Activated CD8-positive, alpha-beta T cell treated with anti-CD3 and anti-CD28 coated beads, Interleukin-2, amount 10 ng/mL, durations not matched to agents 7 days and 5 days (primary cell): ENCODE data around the gene PDE4C. TPM values are rescaled to one million over a fixed set of nuclear protein-coding genes. Genes with fewer than 3 reads are reported as not detected.
A peak's percentile ranks its signal among the peaks of the same experiment; 100 is the strongest.
"Not testable (repeated sequence)": the region's sequence is repeated elsewhere in the genome, so short reads cannot be mapped to it uniquely, and the experiment has no call there.

Experiments
- ATAC-seq: fragments of 150-1000 bp; cut with Tn5 transposase; one replicate; pipeline ENCODE4 v1.10.0; 2021; ENCODE audit warnings: moderate library complexity
- CTCF ChIA-PET: fragments of 350-600 bp; sonication (Branson Sonifier 250); formaldehyde crosslinking; loops from one replicate; lab custom pipeline; 2021; ENCODE audit warnings: antibody characterized with exemption; lab: Charles Lee
- POLR2A ChIA-PET: fragments of 350-600 bp; sonication (Branson Sonifier 250); formaldehyde crosslinking; loops from one replicate; lab custom pipeline; 2021; ENCODE audit warnings: antibody characterized with exemption; lab: Charles Lee
- DNase-seq: peaks from one replicate; pipeline ENCODE4 v3.0.0-alpha.2; 2020
- H3K27ac Mint-ChIP-seq: one replicate; pipeline ENCODE4 v1.8.0; 2021; ENCODE audit warnings: mild to moderate bottlenecking, mixed read lengths
- H3K27me3 Mint-ChIP-seq: one replicate; pipeline ENCODE4 v1.8.0; 2021; ENCODE audit warnings: low read depth, mixed read lengths
- H3K36me3 Mint-ChIP-seq: one replicate; pipeline ENCODE4 v1.8.0; 2021; ENCODE audit warnings: low read depth, mixed read lengths
- H3K4me1 Mint-ChIP-seq: one replicate; pipeline ENCODE4 v1.8.0; 2021; ENCODE audit warnings: low read depth, mixed read lengths
- H3K4me3 Mint-ChIP-seq: one replicate; pipeline ENCODE4 v1.8.0; 2021; ENCODE audit warnings: mild to moderate bottlenecking, mixed read lengths
- H3K9me3 Mint-ChIP-seq: one replicate; pipeline ENCODE4 v1.8.0; 2022; ENCODE audit warnings: mixed read lengths; ENCODE audit not compliant: insufficient read depth
- total RNA-seq, 2 experiments: library from RNA; stranded (reverse); gene quantifications; one replicate each; pipeline ENCODE4 v1.2.3, GENCODE V29; 2021

Gene PDE4C
- total RNA-seq, 2 experiments from 2014 or later: 0.08 TPM; not detected in 1

- H3K4me3 Mint-ChIP-seq: no peak overlapping the region
- no peak for ATAC-seq
- H3K4me1 Mint-ChIP-seq: peaks cover 19% of the 10 kb centered on the region
- H3K27ac Mint-ChIP-seq: no peak overlapping the region
- H3K9me3 Mint-ChIP-seq: no peaks in the 10 kb centered on the region
- POLR2A ChIA-PET: interaction anchor here (1.3 kb wide), 1 partner anchor 102 kb away, joined by 3 read pairs; the partner anchor contains the start of gene LSM4
- peaks cover 2% of the 10 kb centered on the region for H3K36me3 Mint-ChIP-seq
- peaks cover 29% of the 10 kb centered on the region for H3K27me3 Mint-ChIP-seq
- CTCF ChIA-PET: interaction anchor here (0.9 to 1.3 kb wide), 5 partner anchors 12 to 108 kb away, joined by 3 to 8 read pairs (median 3); no protein-coding TSS in a partner anchor
- no peak for DNase-seq
These were observed 5.5 kb downstream of the PDE4C start for GRCh38 chr19:18220632-18221275.

DNA sequence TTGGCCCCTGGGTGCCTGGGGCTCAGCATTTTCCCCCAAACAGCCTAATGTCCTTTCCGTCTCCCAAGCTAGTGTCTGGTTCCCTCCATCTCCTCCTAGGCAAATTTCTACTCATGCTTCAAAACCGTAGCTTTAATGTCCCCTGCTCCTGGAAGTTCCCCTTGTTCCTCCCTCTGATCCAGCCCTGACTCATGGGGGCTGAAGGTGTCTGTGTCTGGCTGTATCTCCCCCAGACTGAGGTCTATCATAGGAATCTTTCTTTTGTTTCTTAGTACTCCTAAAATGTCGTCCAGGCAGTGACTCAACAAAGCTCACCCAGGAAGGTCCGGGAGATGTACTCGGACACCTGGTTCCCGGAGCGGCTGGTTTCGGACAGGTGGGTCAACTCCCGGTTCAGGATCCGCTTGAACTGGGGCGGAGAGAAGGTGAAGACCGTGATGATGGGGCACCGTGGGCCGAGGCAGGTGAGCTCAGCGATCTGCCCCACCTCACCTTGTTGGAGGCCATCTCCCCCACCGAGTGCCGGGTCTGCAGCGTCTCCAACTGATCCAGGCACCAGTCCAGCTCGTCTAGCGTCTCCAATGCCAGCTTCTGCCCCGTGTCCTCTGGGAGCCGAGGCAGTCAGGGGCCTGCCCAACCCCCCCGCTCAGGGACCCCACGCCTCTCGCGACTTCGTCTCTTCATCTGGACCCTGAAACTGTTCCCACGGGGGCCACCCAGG lies 6.2 kb downstream of the PDE4C start:
- no peaks in the 10 kb centered on the region for H3K9me3 Mint-ChIP-seq
- ChIA-PET CTCF (interaction anchor here (0.9 to 1.7 kb wide), 5 partner anchors 12 to 168 kb away, joined by 3 to 8 read pairs (median 6); no protein-coding TSS in a partner anchor), POLR2A (interaction anchor here (0.6 to 1.1 kb wide), 2 partner anchors 13 to 170 kb away, joined by 4 read pairs; no protein-coding TSS in a partner anchor)
- peaks cover 23% of the 10 kb centered on the region for H3K27me3 Mint-ChIP-seq
- H3K4me1 Mint-ChIP-seq: peaks cover 16% of the 10 kb centered on the region
- ATAC-seq (no peak), DNase-seq (no peak)
- no peak overlapping the region for H3K27ac Mint-ChIP-seq
- H3K4me3 Mint-ChIP-seq: no peak overlapping the region
- peaks cover 2% of the 10 kb centered on the region for H3K36me3 Mint-ChIP-seq

DNA sequence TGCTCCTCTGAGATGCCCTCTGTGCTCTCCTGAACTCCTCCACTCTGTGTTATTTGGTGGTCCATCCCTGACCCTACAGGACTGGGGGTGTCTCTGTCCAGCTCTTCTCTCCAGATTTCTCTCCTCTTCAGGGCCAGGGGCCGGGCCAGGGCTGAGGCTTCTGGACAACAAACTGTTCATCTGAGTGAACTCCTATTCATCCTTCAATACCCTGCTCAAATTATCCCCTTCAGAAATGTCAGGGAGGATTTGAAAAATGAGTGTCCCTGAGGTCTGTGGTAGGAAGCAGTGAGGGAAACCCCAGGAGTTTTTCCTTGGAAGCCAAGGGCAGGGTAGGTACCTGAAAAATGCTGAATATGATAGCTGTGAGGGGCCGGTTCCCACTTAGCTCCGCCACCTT lies 7.6 kb downstream of the PDE4C start:
- ATAC-seq: no peak
- Mint-ChIP-seq H3K27me3 (peaks cover 10% of the 10 kb centered on the region), H3K36me3 (no peaks in the 10 kb centered on the region), H3K4me1 (peaks cover 6% of the 10 kb centered on the region), H3K9me3 (no peaks in the 10 kb centered on the region), H3K4me3 (no peak overlapping the region), H3K27ac (no peak overlapping the region)
- CTCF ChIA-PET: interaction anchor here (0.9 to 1.7 kb wide), 4 partner anchors 10 to 170 kb away, joined by 3 to 7 read pairs (median 4); no protein-coding TSS in a partner anchor
- no peak for DNase-seq
- POLR2A ChIA-PET: no interaction called here

- Mint-ChIP-seq H3K27ac (no peak overlapping the region), H3K36me3 (no peaks in the 10 kb centered on the region), H3K9me3 (no peaks in the 10 kb centered on the region), H3K4me1 (peaks cover 6% of the 10 kb centered on the region), H3K27me3 (peaks cover 10% of the 10 kb centered on the region), H3K4me3 (no peak overlapping the region)
- ATAC-seq (no peak), DNase-seq (no peak)
- ChIA-PET POLR2A (no interaction called here), CTCF (interaction anchor here (1.5 kb wide), 1 partner anchor 10 kb away, joined by 3 read pairs; no protein-coding TSS in a partner anchor)
These were observed 8.1 kb downstream of the PDE4C start for GRCh38 chr19:18218159-18218558.

GRCh38 chr19:18216789-18217188 lies 9.4 kb downstream of the PDE4C start:
- H3K36me3 Mint-ChIP-seq: no peaks in the 10 kb centered on the region
- ChIA-PET POLR2A (no interaction called here), CTCF (no interaction called here)
- no peaks in the 10 kb centered on the region for H3K9me3 Mint-ChIP-seq
- peaks cover 10% of the 10 kb centered on the region for H3K27me3 Mint-ChIP-seq
- no peak overlapping the region for H3K4me3 Mint-ChIP-seq
- peaks cover 6% of the 10 kb centered on the region for H3K4me1 Mint-ChIP-seq
- ATAC-seq (no peak), DNase-seq (no peak)
- H3K27ac Mint-ChIP-seq: no peak overlapping the region

DNA sequence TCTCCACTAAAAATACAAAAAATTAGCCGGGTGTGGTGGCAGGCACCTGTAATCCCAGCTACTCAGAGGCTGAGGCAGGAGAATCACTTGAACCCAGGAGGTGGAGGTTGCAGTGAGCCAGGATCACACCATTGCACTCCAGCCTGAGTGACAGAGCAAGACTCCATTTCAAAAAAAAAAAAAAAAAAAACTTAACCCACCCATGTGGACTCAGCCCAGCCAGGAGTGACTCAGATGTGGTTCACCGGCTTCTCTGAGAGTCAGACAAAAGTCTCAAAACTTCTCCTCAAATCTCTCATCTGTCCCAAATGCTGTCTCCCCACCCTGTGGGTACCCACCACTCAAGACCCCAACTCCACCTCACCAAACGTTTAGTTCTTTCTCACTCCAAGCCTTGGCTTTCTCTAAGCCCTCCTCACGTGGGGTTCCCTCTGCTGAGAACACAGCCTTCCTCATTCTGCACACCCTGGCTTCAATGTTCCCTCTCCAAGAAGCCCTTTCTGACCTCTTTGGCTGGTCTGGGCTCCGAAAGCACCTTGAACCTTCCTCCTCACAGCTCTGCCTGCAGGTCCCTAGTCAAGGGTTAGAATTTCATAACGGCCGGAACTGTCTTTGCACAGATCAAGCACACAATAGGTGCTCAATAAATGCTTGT lies 11.3 kb downstream of the PDE4C start:
- POLR2A ChIA-PET: no interaction called here
- no peak overlapping the region for H3K4me3 Mint-ChIP-seq
- H3K27ac Mint-ChIP-seq: no peak overlapping the region
- H3K27me3 Mint-ChIP-seq: peaks cover 3% of the 10 kb centered on the region
- CTCF ChIA-PET: interaction anchor here (0.9 kb wide), 1 partner anchor 23 kb away, joined by 3 read pairs; no protein-coding TSS in a partner anchor
- H3K9me3 Mint-ChIP-seq: no peaks in the 10 kb centered on the region
- no peaks in the 10 kb centered on the region for H3K36me3 Mint-ChIP-seq
- DNase-seq (no peak), ATAC-seq (peak; percentile 27)
- peaks cover 5% of the 10 kb centered on the region for H3K4me1 Mint-ChIP-seq

DNA sequence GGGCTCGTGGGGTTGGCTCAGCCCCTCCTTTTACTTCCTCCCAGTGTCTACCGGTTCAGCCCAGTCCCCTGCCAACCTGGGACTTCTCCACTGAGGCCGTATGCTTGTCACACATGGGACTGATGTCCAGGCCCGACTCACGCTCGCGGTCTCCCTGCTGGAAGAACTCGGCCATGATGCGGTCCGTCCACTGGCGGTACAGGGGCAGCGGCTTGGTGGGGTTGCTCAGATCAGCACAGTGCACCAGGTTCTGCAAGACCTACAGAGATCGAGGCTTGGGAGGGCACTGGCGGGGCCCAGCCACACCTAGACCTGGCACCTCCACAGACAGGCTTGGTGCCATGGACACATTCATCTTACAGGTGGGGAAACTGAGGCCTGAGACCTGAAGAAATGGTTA lies 14.6 kb downstream of the PDE4C start:
- ChIA-PET POLR2A (no interaction called here), CTCF (interaction anchor here (0.9 to 1.5 kb wide), 2 partner anchors 40 to 177 kb away, joined by 3 read pairs; no protein-coding TSS in a partner anchor)
- Mint-ChIP-seq H3K4me3 (no peak overlapping the region), H3K36me3 (no peaks in the 10 kb centered on the region), H3K27ac (no peak overlapping the region), H3K4me1 (peaks cover 5% of the 10 kb centered on the region), H3K27me3 (peaks cover 3% of the 10 kb centered on the region), H3K9me3 (no peaks in the 10 kb centered on the region)
- DNase-seq: no peak
- no peak for ATAC-seq

GRCh38 chr19:18209912-18210311 lies 16.3 kb downstream of the PDE4C start:
- DNase-seq, H3K4me3 Mint-ChIP-seq, H3K27ac Mint-ChIP-seq, H3K27me3 Mint-ChIP-seq, H3K9me3 Mint-ChIP-seq, H3K36me3 Mint-ChIP-seq, ATAC-seq, H3K4me1 Mint-ChIP-seq: not testable (repeated sequence)
- POLR2A ChIA-PET: interaction anchor here (1.1 to 1.5 kb wide), 2 partner anchors 23 to 43 kb away, joined by 3 to 4 read pairs; no protein-coding TSS in a partner anchor
- CTCF ChIA-PET: interaction anchor here (1.0 to 9.2 kb wide), 7 partner anchors 14 to 204 kb away, joined by 3 to 135 read pairs (median 5); a partner anchor contains a TSS

DNA sequence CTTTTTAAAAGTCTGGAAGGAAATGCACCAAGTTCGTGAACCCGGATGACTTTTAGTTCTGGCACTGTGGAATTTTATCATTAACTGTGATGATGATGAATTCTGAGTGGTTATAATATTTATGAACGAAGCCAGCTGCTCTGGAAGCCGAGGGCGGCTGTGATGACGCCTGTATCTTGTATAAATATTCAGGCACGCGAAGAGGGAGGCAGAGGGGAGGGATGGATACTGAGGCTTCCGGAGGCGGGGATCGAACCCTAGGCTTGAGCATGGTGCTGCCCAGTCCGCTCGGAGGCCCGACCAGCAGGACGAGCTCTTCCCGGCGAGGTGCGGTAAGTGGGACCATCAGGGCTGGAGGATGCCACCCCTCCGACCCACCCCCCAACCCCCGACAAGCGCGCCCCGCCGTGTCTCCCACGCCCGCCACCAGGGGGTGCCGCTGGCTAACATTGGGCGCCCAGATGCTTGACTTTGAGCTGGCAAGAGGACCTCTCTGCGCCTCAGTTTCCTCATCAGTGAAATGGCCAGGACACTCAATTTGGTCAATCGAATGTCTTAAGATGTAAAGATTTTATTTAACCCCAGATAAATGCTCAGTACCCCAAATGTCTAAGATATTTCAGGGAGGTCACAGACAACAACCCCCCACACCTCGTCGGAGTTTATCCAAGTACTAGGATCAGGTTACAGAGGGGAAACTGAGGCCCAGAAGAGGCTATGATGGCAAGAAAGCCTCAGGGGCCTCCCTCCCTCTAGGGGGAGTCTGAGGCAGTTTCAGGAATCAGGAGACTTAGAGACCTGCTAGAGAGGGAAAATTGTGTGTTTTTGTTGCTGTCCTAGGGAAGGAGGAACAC lies 17.9 kb downstream of the PDE4C start:
- Mint-ChIP-seq H3K36me3 (peaks cover under 1% of the 10 kb centered on the region), H3K9me3 (no peaks in the 10 kb centered on the region), H3K4me1 (peaks cover 12% of the 10 kb centered on the region), H3K27me3 (peaks cover 3% of the 10 kb centered on the region), H3K4me3 (no peak overlapping the region), H3K27ac (no peak overlapping the region)
- ATAC-seq (no peak), DNase-seq (peak; percentile 60)
- ChIA-PET POLR2A (interaction anchor here (0.6 to 1.2 kb wide), 3 partner anchors 43 to 73 kb away, joined by 3 read pairs; partner anchors contain the start of gene JUND), CTCF (interaction anchor here (0.6 to 9.2 kb wide), 19 partner anchors 9 to 208 kb away, joined by 3 to 135 read pairs (median 3); partner anchors contain the start of genes JUND, MPV17L2 and PIK3R2)

DNA sequence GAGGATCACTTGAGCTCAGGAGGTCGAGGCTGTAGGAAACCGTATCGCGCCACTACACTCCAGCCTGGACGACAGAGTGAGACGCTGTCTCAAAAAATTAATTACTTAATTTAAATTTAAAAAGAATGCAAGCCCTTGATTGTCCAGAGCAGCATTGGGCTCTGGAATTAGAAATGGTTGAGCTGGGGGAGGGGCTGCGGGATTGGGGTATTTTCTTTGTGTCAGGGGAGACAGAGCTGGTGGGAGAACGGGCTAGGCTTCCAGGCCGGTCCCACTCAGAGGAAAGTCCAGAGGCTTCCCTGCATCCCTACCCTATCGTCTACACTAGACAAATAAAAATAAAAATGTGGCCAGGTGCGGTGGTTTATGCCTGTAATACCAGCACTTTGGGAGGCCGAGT lies 20.2 kb downstream of the PDE4C start:
- peaks cover 11% of the 10 kb centered on the region for H3K36me3 Mint-ChIP-seq
- H3K4me3 Mint-ChIP-seq: no peak overlapping the region
- no peak for ATAC-seq
- no peaks in the 10 kb centered on the region for H3K9me3 Mint-ChIP-seq
- H3K27ac Mint-ChIP-seq: no peak overlapping the region
- POLR2A ChIA-PET: interaction anchor here (1.0 to 1.4 kb wide), 4 partner anchors 14 to 124 kb away, joined by 3 to 7 read pairs (median 4); partner anchors contain the start of gene MPV17L2
- DNase-seq: no peak
- peaks cover 3% of the 10 kb centered on the region for H3K27me3 Mint-ChIP-seq
- H3K4me1 Mint-ChIP-seq: peaks cover 28% of the 10 kb centered on the region
- CTCF ChIA-PET: interaction anchor here (1.7 to 9.2 kb wide), 4 partner anchors 13 to 74 kb away, joined by 7 to 135 read pairs (median 28); partner anchors contain the start of gene MPV17L2
